NB4 (cell line): ENCODE measurements around the gene CIITA.

Experiments
- MYC ChIP-seq: IDR thresholded peaks from 2 replicates; pipeline ENCODE4 v1.6.1; 2011; ENCODE audit warnings: low read depth, low read length
- POLR2A ChIP-seq: IDR thresholded peaks from 2 replicates; pipeline ENCODE4 v1.6.1; 2011; ENCODE audit warnings: mild to moderate bottlenecking; ENCODE audit not compliant: insufficient read length; ENCODE audit errors: extremely low read depth
- TF ChIP-seq, protein P1 (sequence below): IDR thresholded peaks from one replicate; pipeline ENCODE4 v1.5.1; 2012; ENCODE audit warnings: low read depth, low read length

DNA sequence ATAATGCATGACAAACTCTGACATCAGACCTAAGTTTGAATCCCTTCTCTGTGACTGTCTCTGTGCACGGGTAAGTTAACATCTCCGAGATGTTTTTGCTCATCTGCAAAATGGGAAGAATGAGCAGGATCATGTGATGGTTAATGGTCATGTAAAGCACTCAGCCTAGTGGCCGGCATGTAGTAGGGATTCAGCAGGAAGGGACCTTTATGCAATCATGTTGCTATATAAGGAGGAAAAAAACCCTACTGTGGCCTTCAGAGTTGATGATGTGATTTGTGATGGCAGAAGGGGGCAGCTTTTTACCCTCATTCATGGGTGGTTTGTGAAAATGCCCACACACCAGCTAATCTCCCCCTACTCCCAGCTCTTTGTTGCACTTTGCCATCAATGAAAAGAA lies 91.5 kb downstream of the CIITA start:
- TF ChIP-seq POLR2A (no peak), MYC (no peak)
- TF ChIP-seq, protein P1, sequence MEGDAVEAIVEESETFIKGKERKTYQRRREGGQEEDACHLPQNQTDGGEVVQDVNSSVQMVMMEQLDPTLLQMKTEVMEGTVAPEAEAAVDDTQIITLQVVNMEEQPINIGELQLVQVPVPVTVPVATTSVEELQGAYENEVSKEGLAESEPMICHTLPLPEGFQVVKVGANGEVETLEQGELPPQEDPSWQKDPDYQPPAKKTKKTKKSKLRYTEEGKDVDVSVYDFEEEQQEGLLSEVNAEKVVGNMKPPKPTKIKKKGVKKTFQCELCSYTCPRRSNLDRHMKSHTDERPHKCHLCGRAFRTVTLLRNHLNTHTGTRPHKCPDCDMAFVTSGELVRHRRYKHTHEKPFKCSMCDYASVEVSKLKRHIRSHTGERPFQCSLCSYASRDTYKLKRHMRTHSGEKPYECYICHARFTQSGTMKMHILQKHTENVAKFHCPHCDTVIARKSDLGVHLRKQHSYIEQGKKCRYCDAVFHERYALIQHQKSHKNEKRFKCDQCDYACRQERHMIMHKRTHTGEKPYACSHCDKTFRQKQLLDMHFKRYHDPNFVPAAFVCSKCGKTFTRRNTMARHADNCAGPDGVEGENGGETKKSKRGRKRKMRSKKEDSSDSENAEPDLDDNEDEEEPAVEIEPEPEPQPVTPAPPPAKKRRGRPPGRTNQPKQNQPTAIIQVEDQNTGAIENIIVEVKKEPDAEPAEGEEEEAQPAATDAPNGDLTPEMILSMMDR = no peak
